ENCODE results near the gene NXF2B. TPM values are rescaled to one million over a fixed set of nuclear protein-coding genes. Genes with fewer than 3 reads are reported as not detected.
"Not testable (repeated sequence)": the region's sequence is repeated elsewhere in the genome, so short reads cannot be mapped to it uniquely, and the experiment has no call there.

The NXF2B gene, protein sequence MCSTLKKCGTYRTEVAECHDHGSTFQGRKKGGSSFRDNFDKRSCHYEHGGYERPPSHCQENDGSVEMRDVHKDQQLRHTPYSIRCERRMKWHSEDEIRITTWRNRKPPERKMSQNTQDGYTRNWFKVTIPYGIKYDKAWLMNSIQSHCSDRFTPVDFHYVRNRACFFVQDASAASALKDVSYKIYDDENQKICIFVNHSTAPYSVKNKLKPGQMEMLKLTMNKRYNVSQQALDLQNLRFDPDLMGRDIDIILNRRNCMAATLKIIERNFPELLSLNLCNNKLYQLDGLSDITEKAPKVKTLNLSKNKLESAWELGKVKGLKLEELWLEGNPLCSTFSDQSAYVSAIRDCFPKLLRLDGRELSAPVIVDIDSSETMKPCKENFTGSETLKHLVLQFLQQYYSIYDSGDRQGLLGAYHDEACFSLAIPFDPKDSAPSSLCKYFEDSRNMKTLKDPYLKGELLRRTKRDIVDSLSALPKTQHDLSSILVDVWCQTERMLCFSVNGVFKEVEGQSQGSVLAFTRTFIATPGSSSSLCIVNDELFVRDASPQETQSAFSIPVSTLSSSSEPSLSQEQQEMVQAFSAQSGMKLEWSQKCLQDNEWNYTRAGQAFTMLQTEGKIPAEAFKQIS
- total RNA-seq (2021; ENCODE audit: unreplicated experiment) (not detected), Bru-seq, nascent RNA (not detected), BruChase-seq, experiment 1, labeled RNA remaining after a 2-hour chase (not detected), BruChase-seq, experiment 2, labeled RNA remaining after a 6-hour chase (not detected)
- not detected for polyA plus RNA-seq (2012; ENCODE audit: insufficient read length)
- long read RNA-seq, result 0 reads

DNA sequence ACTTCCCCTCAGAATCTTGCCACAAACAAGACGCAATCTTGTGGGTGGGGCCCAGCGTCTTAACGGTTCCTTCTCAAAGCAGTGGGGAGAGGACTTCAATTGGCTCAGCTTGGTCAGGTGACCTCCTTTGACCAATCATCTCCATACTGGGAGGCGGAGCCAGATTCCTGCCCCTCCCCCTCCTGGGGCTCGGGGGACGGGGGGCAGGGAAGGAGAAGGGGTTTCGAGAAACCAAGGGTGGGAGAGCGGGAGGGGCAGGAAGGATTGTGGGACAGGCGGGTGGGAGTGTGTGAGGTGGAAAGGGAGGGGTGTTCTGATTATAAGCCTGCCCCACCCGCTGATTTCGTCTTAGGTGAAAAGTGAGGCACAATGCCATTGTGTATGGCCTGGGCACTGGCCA lies at the start of gene NXF2B:
NXF2B (minus strand) TSS at position 101 of the 400 bp plus-strand sequence. CDS start 59,972 bp downstream, outside the sequence.
- intact Hi-C loops (cut with micrococcal nuclease; ENCODE audit: unreplicated experiment); in situ Hi-C loops (cut with HindIII; ENCODE audit: low pct_unique_long_range_greater_than_20kb, low sequenced_read_pairs); H3K4me1 ChIP-seq (ENCODE audit: control insufficient read depth, insufficient read depth, low read length); POLR2A ChIA-PET; DNase-seq (ENCODE audit: low read depth, low spot score); H3K36me3 ChIP-seq (ENCODE audit: control insufficient read depth, insufficient read depth, low read length); H3K4me3 ChIP-seq (ENCODE audit: low read depth in 2 of 2, low read length in 2 of 2); CTCF ChIA-PET; H3K27ac ChIP-seq (ENCODE audit: low read length); H3K9me3 ChIP-seq (ENCODE audit: control insufficient read depth, insufficient read depth, low read depth, low read length); H3K27me3 ChIP-seq (ENCODE audit: control insufficient read depth, insufficient read depth, low read length); ATAC-seq; BruUV-seq (replicated peaks): not testable (repeated sequence)

GRCh38 chrX:102478765-102479164 lies 39.0 kb upstream of the NXF2B start:
- intact Hi-C loops (cut with micrococcal nuclease; ENCODE audit: unreplicated experiment); H3K9me3 ChIP-seq (ENCODE audit: control insufficient read depth, insufficient read depth, low read depth, low read length); CTCF ChIA-PET; H3K27me3 ChIP-seq (ENCODE audit: control insufficient read depth, insufficient read depth, low read length); POLR2A ChIA-PET; H3K4me1 ChIP-seq (ENCODE audit: control insufficient read depth, insufficient read depth, low read length); BruUV-seq (replicated peaks); DNase-seq (ENCODE audit: low read depth, low spot score); in situ Hi-C loops (cut with HindIII; ENCODE audit: low pct_unique_long_range_greater_than_20kb, low sequenced_read_pairs); H3K36me3 ChIP-seq (ENCODE audit: control insufficient read depth, insufficient read depth, low read length); H3K27ac ChIP-seq (ENCODE audit: low read length); H3K4me3 ChIP-seq (ENCODE audit: low read depth in 2 of 2, low read length in 2 of 2): not testable (repeated sequence)
- ATAC-seq, result peak; percentile 84

DNA sequence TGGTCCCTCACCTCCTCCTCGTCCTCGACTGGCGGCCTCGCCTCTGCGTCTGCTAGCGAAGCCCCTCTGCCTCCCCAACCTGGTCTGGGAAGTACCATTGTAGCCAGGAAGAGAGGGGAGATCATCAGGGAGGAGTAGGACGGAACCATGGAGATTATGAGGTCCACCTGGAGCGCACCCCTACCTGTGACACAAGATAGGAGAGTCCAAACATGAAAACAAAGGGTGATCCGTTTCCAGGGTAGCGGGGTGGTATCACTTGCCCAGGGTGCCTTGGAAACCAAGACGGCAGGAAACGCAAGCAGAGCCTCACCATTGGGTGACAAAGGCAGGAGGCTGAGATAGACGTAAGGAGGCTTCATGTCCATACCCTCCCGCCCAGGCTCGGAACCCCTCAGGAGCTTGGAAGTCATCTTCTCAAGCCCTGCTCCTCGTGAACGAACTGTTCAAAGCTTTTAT lies 32.0 kb upstream of the NXF2B start, which contains the start of gene TCP11X2:
TCP11X2 (minus strand) TSS at position 51 of the 459 bp plus-strand sequence.
- H3K4me1 ChIP-seq (ENCODE audit: control insufficient read depth, insufficient read depth, low read length); POLR2A ChIA-PET; H3K9me3 ChIP-seq (ENCODE audit: control insufficient read depth, insufficient read depth, low read depth, low read length); H3K27ac ChIP-seq (ENCODE audit: low read length); CTCF ChIA-PET; H3K27me3 ChIP-seq (ENCODE audit: control insufficient read depth, insufficient read depth, low read length); ATAC-seq; H3K4me3 ChIP-seq (ENCODE audit: low read depth in 2 of 2, low read length in 2 of 2); in situ Hi-C loops (cut with HindIII; ENCODE audit: low pct_unique_long_range_greater_than_20kb, low sequenced_read_pairs); H3K36me3 ChIP-seq (ENCODE audit: control insufficient read depth, insufficient read depth, low read length); DNase-seq (ENCODE audit: low read depth, low spot score); BruUV-seq (replicated peaks); intact Hi-C loops (cut with micrococcal nuclease; ENCODE audit: unreplicated experiment): not testable (repeated sequence)

GRCh38 chrX:102470215-102470614 lies 30.4 kb upstream of the NXF2B start:
- ATAC-seq; H3K4me1 ChIP-seq (ENCODE audit: control insufficient read depth, insufficient read depth, low read length); BruUV-seq (replicated peaks); CTCF ChIA-PET; H3K27ac ChIP-seq (ENCODE audit: low read length); in situ Hi-C loops (cut with HindIII; ENCODE audit: low pct_unique_long_range_greater_than_20kb, low sequenced_read_pairs); intact Hi-C loops (cut with micrococcal nuclease; ENCODE audit: unreplicated experiment); DNase-seq (ENCODE audit: low read depth, low spot score); H3K36me3 ChIP-seq (ENCODE audit: control insufficient read depth, insufficient read depth, low read length); POLR2A ChIA-PET; H3K27me3 ChIP-seq (ENCODE audit: control insufficient read depth, insufficient read depth, low read length); H3K9me3 ChIP-seq (ENCODE audit: control insufficient read depth, insufficient read depth, low read depth, low read length); H3K4me3 ChIP-seq (ENCODE audit: low read depth in 2 of 2, low read length in 2 of 2): not testable (repeated sequence)

GRCh38 chrX:102458615-102459014 lies 18.8 kb upstream of the NXF2B start:
- DNase-seq (ENCODE audit: low read depth, low spot score); H3K4me1 ChIP-seq (ENCODE audit: control insufficient read depth, insufficient read depth, low read length); H3K4me3 ChIP-seq (ENCODE audit: low read depth in 2 of 2, low read length in 2 of 2); intact Hi-C loops (cut with micrococcal nuclease; ENCODE audit: unreplicated experiment); H3K27ac ChIP-seq (ENCODE audit: low read length); CTCF ChIA-PET; in situ Hi-C loops (cut with HindIII; ENCODE audit: low pct_unique_long_range_greater_than_20kb, low sequenced_read_pairs); H3K36me3 ChIP-seq (ENCODE audit: control insufficient read depth, insufficient read depth, low read length); ATAC-seq; BruUV-seq (replicated peaks); H3K27me3 ChIP-seq (ENCODE audit: control insufficient read depth, insufficient read depth, low read length); H3K9me3 ChIP-seq (ENCODE audit: control insufficient read depth, insufficient read depth, low read depth, low read length); POLR2A ChIA-PET: not testable (repeated sequence)

- BruUV-seq (replicated peaks); ATAC-seq; intact Hi-C loops (cut with micrococcal nuclease; ENCODE audit: unreplicated experiment); POLR2A ChIA-PET; H3K27me3 ChIP-seq (ENCODE audit: control insufficient read depth, insufficient read depth, low read length); H3K9me3 ChIP-seq (ENCODE audit: control insufficient read depth, insufficient read depth, low read depth, low read length); H3K36me3 ChIP-seq (ENCODE audit: control insufficient read depth, insufficient read depth, low read length); H3K4me1 ChIP-seq (ENCODE audit: control insufficient read depth, insufficient read depth, low read length); H3K4me3 ChIP-seq (ENCODE audit: low read depth in 2 of 2, low read length in 2 of 2); in situ Hi-C loops (cut with HindIII; ENCODE audit: low pct_unique_long_range_greater_than_20kb, low sequenced_read_pairs); DNase-seq (ENCODE audit: low read depth, low spot score); H3K27ac ChIP-seq (ENCODE audit: low read length); CTCF ChIA-PET: not testable (repeated sequence)
These were observed 25.3 kb downstream of the NXF2B start for GRCh38 chrX:102414493-102414892.

Measured in Panc1 (cell line).